GM12872 (cell line): Measurements from ENCODE around the gene RASGRP3.

Experiments used
- CTCF ChIP-seq: IDR thresholded peaks from 3 replicates; pipeline ENCODE4 v1.5.1; 2011; ENCODE audit warnings: low read depth, mild to moderate bottlenecking, low read length, moderate library complexity; ENCODE audit not compliant: insufficient read depth

The RASGRP3 gene

GRCh38 chr2:33489835-33490431 is 13.5 kb downstream of the RASGRP3 start:
- no peak for TF ChIP-seq CTCF

- TF ChIP-seq CTCF, result no peak
These were observed 15.1 kb downstream of the RASGRP3 start for GRCh38 chr2:33491441-33492084.

GRCh38 chr2:33492399-33493134 is 16.1 kb downstream of the RASGRP3 start:
- no peak for TF ChIP-seq CTCF

GRCh38 chr2:33494155-33494779 is 17.8 kb downstream of the RASGRP3 start:
- TF ChIP-seq CTCF, result no peak

GRCh38 chr2:33494877-33495641 is 18.6 kb downstream of the RASGRP3 start:
- no peak for TF ChIP-seq CTCF

GRCh38 chr2:33495683-33496082 is 19.2 kb downstream of the RASGRP3 start:
- TF ChIP-seq CTCF, result no peak
